WTC11 (cell line): Measurements from ENCODE around the gene HSPA12A.

ENCODE experiments used
- CBFB ChIP-seq: sonication (generic); formaldehyde crosslinking; IDR thresholded peaks from 2 replicates; pipeline ENCODE4 v1.8.1; 2022; ENCODE audit warnings: mild to moderate bottlenecking, low read depth, missing genetic modification reagents
- GABPB1 ChIP-seq: sonication (generic); formaldehyde crosslinking; IDR thresholded peaks from 2 replicates; pipeline ENCODE4 v1.8.1; 2023; ENCODE audit warnings: mild to moderate bottlenecking, missing genetic modification reagents
- TF ChIP-seq, protein P1 (sequence below): sonication (generic); formaldehyde crosslinking; conservative IDR thresholded peaks from 2 replicates; pipeline ENCODE4 v1.8.1; 2022; ENCODE audit warnings: mild to moderate bottlenecking, missing genetic modification reagents
- TF ChIP-seq, protein P2 (sequence below): sonication (generic); formaldehyde crosslinking; IDR thresholded peaks from 2 replicates; pipeline ENCODE4 v1.8.0; 2022; ENCODE audit warnings: mild to moderate bottlenecking, missing genetic modification reagents
- TF ChIP-seq, protein P3 (sequence below): sonication (generic); formaldehyde crosslinking; IDR thresholded peaks from 2 replicates; pipeline ENCODE4 v1.8.1; 2023; ENCODE audit warnings: mild to moderate bottlenecking, missing genetic modification reagents, moderate library complexity
- TF ChIP-seq, protein P4 (sequence below): fragments of 200-600 bp; IDR thresholded peaks from 2 replicates; pipeline ENCODE4 v1.8.0; 2022; ENCODE audit warnings: antibody characterized with exemption

DNA sequence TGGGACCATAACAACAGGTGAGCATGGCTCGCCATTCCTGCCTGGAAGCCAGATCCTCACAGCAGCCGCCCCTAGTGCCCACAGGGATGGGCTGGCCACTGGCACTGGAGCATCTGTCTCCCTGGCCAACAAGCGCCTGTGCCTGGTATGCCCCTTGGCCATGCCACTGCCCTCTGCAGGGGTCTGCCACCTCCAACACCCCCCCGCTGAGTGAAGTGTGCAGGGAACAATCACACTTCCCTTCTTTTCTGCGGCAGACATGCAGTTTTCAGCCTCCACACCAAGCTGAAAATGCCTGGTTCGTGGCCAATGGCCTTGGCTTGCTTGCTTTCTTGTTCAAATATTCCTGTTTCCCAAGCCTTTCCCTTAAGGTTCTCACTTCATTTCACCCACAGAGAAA is 50.7 kb downstream of the HSPA12A start:
- TF ChIP-seq CBFB (no peak), GABPB1 (CRISPR knock-in tag) (no peak)
- TF ChIP-seq, protein P1, sequence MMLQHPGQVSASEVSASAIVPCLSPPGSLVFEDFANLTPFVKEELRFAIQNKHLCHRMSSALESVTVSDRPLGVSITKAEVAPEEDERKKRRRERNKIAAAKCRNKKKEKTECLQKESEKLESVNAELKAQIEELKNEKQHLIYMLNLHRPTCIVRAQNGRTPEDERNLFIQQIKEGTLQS (CRISPR knock-in tag) = no peak
- TF ChIP-seq, protein P2, sequence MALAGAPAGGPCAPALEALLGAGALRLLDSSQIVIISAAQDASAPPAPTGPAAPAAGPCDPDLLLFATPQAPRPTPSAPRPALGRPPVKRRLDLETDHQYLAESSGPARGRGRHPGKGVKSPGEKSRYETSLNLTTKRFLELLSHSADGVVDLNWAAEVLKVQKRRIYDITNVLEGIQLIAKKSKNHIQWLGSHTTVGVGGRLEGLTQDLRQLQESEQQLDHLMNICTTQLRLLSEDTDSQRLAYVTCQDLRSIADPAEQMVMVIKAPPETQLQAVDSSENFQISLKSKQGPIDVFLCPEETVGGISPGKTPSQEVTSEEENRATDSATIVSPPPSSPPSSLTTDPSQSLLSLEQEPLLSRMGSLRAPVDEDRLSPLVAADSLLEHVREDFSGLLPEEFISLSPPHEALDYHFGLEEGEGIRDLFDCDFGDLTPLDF = no peak
- TF ChIP-seq, protein P3, sequence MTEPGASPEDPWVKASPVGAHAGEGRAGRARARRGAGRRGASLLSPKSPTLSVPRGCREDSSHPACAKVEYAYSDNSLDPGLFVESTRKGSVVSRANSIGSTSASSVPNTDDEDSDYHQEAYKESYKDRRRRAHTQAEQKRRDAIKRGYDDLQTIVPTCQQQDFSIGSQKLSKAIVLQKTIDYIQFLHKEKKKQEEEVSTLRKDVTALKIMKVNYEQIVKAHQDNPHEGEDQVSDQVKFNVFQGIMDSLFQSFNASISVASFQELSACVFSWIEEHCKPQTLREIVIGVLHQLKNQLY (CRISPR knock-in tag) = no peak
- TF ChIP-seq, protein P4, sequence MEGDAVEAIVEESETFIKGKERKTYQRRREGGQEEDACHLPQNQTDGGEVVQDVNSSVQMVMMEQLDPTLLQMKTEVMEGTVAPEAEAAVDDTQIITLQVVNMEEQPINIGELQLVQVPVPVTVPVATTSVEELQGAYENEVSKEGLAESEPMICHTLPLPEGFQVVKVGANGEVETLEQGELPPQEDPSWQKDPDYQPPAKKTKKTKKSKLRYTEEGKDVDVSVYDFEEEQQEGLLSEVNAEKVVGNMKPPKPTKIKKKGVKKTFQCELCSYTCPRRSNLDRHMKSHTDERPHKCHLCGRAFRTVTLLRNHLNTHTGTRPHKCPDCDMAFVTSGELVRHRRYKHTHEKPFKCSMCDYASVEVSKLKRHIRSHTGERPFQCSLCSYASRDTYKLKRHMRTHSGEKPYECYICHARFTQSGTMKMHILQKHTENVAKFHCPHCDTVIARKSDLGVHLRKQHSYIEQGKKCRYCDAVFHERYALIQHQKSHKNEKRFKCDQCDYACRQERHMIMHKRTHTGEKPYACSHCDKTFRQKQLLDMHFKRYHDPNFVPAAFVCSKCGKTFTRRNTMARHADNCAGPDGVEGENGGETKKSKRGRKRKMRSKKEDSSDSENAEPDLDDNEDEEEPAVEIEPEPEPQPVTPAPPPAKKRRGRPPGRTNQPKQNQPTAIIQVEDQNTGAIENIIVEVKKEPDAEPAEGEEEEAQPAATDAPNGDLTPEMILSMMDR = no peak
